ELF-1 (cell line): ENCODE data around the gene PRDM5.

Experiments used
- DNase-seq: peaks from one replicate; pipeline ENCODE4 v3.0.0-alpha.2; 2016; ENCODE audit warnings: low read depth, low spot score

PRDM5 gene

GRCh38 chr4:120755864-120756263 lies 166.7 kb downstream of the PRDM5 start:
- DNase-seq = no peak

GRCh38 chr4:120754590-120754989 lies 167.9 kb downstream of the PRDM5 start:
- no peak for DNase-seq

GRCh38 chr4:120753854-120754253 lies 168.7 kb downstream of the PRDM5 start:
- DNase-seq = no peak

DNA sequence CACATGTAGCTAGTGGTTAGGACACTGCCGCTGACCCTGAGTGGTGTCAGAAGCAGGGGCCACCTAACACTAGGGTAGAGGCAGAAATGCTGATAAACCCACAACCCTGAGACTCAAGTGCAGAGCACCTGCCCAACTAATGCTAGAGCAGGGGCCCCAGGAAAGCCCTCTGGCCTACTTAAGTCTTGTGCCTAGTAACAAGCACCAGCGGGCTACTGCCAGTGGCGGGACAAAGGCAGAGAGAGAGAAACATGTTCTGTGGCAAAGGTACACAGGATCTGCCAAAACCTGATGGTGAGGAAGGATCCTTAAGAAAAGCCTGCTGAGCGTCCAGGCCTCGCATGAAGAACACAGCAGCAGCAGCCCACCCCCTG lies 172.4 kb downstream of the PRDM5 start:
- DNase-seq = no peak

DNA sequence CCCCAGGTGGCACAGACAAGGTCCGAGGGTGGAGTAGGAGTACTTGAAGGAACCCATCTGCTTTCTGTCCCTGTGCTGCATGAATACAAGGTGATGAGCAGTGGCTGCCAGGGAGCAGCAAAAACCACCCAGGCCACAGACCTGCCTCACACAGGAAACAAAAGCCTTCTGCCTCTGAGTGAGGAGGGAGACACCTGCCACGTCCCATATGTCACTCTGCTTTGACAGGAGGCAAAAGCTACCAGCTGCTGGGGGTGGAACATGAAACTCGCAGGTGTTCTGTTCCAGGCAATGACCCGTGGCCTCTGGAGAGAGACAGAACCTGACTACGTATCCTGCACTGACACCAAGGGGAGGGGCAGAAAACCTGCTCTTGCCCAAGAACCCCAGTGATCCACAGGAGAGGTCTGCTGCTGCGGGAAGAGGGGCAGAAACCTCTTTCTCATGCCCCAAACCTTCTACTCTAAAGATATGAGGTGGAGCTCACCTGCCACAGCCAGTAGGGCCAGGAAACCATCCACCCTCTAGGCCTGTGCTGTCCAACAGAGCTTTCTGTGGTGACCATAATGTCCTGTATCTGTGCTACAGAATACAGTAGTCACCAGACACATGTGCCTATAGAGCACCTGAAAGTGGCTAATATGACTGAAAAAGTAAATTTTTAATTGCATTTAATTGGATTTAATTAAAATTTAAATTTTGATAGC lies 172.9 kb downstream of the PRDM5 start:
- no peak for DNase-seq

- peak; percentile 58 for DNase-seq
Observed at GRCh38 chr4:120741636-120742035, 180.9 kb downstream of the PRDM5 start.

GRCh38 chr4:120736312-120736711 lies 186.2 kb downstream of the PRDM5 start:
- peak; percentile 42 for DNase-seq

DNA sequence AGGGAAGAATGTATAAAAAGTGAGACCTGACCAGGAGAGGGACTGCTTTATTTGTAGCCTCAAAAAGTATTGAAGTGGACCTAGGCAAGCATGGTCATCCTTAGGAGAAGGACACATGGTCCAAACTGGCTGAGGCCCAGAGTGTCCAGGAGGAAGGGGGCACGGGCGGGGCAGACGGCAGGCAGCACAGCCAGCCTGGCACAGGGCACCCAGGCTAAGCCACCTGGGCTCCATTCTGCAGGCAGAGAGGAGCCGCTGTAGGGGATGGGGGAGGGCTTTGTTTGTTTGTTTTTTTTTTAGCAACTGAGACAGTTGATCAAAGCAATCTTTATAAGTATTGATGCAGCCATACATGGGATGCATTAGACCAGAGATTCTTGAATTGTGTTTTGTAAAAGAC lies 188.6 kb downstream of the PRDM5 start:
- no peak for DNase-seq

GRCh38 chr4:120733054-120733453 lies 189.5 kb downstream of the PRDM5 start:
- DNase-seq = no peak

GRCh38 chr4:120731561-120731960 lies 191.0 kb downstream of the PRDM5 start:
- no peak for DNase-seq

DNA sequence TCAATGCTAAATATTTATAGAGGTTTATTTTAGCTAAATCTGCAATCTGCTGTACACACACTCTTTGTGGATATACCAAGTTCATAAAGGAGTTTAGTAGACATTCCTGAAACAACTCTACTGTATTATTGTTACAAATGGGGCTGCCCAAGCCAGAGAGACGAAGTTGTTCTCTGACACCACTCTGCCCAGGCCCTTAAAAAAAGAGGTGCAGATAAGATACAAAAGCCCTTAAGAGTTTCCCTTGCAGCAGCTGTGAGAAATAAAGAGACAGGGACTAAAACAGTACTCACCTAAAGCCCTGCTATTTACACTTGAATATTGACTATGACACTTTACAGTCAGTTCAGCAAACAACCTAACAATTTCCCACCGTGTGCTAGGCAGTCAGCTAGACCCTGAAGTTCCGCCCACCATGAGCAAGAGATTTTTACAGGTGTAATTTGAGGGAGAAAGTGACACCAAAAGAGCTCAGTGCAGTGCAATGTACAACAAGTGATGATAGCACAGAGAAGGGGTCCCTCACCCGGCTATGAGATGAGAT lies 191.7 kb downstream of the PRDM5 start:
- no peak for DNase-seq

GRCh38 chr4:120728892-120729675 lies 193.4 kb downstream of the PRDM5 start:
- no peak for DNase-seq

- DNase-seq = no peak
Observed at GRCh38 chr4:120725639-120726580, 196.6 kb downstream of the PRDM5 start.

DNA sequence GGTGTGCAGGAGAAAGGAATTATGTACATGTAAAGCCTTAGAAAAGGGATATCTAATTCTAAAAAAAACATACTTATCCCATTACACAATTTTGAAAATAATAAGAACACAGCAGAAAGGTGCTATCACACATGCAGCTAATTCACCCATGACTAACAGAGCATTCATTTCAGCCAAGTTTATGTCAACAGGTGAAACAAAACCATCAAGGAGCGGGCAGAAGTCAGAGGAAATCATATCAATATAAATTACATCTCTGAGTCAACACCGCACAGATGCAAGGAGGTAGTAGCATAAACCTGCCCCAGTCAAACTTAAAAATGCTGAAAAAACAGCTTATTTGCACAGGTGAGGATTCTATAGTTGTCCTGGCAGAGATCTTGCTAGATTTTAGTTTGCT lies 197.9 kb downstream of the PRDM5 start:
- no peak for DNase-seq

DNA sequence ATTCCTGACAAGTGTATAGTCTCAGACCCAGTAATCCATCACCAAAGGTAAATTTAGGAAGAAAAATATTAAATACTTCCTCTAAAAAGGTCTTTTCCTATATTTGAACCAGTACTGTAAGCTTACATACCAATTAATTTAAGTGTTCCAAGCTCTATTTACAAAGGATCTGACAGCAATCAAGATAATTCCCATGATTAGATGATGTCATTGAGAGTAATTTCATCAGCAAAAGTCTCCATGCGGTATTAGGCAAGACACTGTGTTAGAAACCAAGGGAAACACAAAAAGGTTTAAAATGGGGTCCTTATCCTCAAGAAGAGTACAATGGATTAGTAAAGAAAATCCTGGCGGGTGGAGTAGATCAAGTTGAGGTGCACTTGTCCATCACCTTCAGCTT lies 198.5 kb downstream of the PRDM5 start:
- no peak for DNase-seq

GRCh38 chr4:120723105-120723504 lies 199.4 kb downstream of the PRDM5 start:
- no peak for DNase-seq

DNA sequence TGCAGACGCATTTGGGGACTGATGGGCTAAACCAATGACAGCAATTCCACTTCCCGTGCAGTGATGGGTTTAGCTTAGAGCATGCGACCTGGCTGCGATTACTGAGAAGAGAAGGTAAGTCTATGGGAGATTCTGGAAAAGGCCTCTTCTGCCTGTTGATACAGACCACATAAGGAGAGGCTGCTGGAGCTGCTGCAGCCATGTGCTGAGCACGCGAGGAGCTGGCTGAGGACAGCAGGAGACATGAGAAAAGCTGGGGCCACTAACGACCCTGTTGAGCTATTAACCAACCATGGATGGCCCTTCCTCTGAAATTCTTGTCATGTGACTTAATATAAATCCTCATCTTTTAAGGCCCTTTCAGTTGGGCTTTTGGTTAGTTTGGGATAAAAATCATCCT lies 199.9 kb downstream of the PRDM5 start:
- no peak for DNase-seq

- DNase-seq = no peak
Observed at GRCh38 chr4:120720354-120720934, 202.1 kb downstream of the PRDM5 start.

DNA sequence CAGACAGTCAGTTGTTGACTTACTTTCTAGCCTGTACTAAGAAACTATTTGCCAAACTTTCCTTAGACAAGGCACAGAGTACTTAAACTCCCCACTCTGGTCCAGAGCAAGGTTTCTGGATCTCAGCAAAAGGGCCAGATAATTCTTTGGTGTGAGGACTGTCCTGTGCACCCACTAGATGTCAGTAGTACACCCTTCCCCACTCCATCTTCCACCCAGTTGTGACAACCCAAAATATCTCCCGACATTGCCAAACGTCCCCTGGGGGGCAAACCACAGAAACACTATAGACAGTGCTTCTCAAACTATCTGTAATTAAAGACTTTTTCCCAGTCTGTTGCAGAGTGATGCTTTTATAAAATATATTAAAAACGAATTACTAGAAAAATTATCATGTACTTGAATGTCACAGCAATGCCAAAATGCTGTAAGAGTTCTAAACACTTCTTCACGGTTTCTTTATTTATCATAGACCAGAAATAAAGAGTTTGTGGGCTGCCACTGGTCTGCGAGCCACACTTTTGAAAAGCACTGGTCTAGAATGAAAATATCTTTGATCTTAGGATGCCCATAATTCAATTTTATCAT lies 203.5 kb downstream of the PRDM5 start:
- peak; percentile 64 for DNase-seq

GRCh38 chr4:120716346-120716745 lies 206.2 kb downstream of the PRDM5 start:
- DNase-seq = no peak

- DNase-seq = peak; percentile 12
Observed at GRCh38 chr4:120714417-120715010, 208.0 kb downstream of the PRDM5 start.
